OCI-LY1 (cell line): ENCODE data around the gene DMGDH.

Experiments
- EZH2 ChIP-seq: fragments of 200-600 bp; sonication (generic), shearing (Covaris generic); IDR thresholded peaks from 2 replicates; pipeline ENCODE4 v1.8.0; 2017; ENCODE audit warnings: borderline replicate concordance, mixed run types, mild to moderate bottlenecking, antibody characterized with exemption, low read length, moderate library complexity, mixed read lengths
- TF ChIP-seq, protein P1 (sequence below): fragments of 200-600 bp; sonication (generic), shearing (Covaris generic); IDR thresholded peaks from 2 replicates; pipeline ENCODE4 v1.5.1; 2017; ENCODE audit warnings: mild to moderate bottlenecking, antibody characterized with exemption, low read length, moderate library complexity, mixed read lengths

DNA sequence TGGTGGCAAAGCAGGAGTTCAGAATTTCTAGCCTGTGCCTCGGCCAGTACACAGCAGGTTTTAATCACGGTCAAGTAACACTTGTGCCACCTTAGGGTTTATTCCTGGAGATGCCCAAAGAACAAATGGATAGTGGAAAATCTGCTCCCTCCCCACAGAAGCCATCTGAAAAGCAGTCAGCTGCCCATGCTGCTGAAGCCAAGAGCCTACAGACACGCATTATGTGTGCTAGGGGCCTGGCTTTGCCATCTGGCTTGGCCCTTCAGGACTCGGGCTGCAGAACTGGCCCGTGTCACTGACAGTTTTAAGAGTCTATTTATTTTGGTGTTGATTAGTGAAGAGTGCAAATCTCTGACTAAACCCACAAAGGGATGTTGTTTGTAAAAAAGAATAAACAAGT lies 95.5 kb downstream of the DMGDH start:
- TF ChIP-seq, protein P1, sequence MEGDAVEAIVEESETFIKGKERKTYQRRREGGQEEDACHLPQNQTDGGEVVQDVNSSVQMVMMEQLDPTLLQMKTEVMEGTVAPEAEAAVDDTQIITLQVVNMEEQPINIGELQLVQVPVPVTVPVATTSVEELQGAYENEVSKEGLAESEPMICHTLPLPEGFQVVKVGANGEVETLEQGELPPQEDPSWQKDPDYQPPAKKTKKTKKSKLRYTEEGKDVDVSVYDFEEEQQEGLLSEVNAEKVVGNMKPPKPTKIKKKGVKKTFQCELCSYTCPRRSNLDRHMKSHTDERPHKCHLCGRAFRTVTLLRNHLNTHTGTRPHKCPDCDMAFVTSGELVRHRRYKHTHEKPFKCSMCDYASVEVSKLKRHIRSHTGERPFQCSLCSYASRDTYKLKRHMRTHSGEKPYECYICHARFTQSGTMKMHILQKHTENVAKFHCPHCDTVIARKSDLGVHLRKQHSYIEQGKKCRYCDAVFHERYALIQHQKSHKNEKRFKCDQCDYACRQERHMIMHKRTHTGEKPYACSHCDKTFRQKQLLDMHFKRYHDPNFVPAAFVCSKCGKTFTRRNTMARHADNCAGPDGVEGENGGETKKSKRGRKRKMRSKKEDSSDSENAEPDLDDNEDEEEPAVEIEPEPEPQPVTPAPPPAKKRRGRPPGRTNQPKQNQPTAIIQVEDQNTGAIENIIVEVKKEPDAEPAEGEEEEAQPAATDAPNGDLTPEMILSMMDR, result no peak
- no peak for TF ChIP-seq EZH2
